IPS-18a (cell line): Measurements from ENCODE around the gene CNKSR3.

ENCODE experiments used
- H3K27ac ChIP-seq: one replicate; pipeline ENCODE4 v1.5.1; 2013; ENCODE audit warnings: low read length
- H3K27me3 ChIP-seq: one replicate; pipeline ENCODE4 v1.6.1; 2013; ENCODE audit warnings: mild to moderate bottlenecking, low read length; ENCODE audit not compliant: control insufficient read depth, insufficient read depth
- H3K36me3 ChIP-seq: one replicate; pipeline ENCODE4 v1.6.1; 2013; ENCODE audit warnings: low read depth, low read length; ENCODE audit not compliant: control insufficient read depth
- H3K4me1 ChIP-seq: one replicate; pipeline ENCODE4 v1.6.1; 2013; ENCODE audit warnings: low read depth, low read length; ENCODE audit not compliant: control insufficient read depth
- H3K4me3 ChIP-seq: one replicate; pipeline ENCODE4 v1.5.1; 2013; ENCODE audit warnings: low read length
- H3K9ac ChIP-seq: one replicate; pipeline ENCODE4 v1.6.1; 2013; ENCODE audit warnings: mild to moderate bottlenecking, low read length, moderate library complexity
- H3K9me3 ChIP-seq: one replicate; pipeline ENCODE4 v1.6.1; 2013; ENCODE audit warnings: low read depth, low read length; ENCODE audit not compliant: control insufficient read depth

CNKSR3 gene

DNA sequence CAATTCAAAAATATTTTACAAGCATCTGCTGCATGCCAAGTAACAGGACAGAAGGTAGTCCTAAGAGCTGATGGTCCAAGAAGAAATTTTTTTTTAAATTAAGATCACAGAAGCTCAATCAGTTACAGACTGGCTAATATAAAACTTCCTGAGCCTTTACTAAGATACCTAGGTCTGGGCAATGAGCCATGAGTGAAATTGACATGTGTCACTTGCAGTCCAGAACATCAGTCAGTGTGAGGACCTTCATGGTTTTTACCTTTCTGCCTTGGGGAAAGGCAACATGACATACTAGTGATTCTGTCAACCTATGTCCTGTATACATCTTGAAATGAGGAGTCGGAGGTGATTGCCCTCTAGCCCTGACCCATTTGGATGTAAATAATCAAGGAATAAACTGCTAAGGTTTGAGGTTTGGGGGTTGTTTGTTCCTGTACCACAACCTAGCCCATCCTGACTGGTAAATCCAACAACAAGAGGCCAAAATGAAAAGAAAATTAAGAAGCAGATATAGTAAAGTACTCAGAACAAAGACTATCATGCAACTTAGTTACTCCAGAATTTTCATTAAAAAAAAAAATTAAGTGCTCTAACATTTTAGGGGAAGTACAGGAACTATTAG lies 70.0 kb downstream of the CNKSR3 start:
- Histone ChIP-seq H3K9ac (no peak overlapping the region), H3K9me3 (no peaks in the 10 kb centered on the region), H3K4me1 (no peaks in the 10 kb centered on the region), H3K27me3 (no peaks in the 10 kb centered on the region), H3K4me3 (no peak overlapping the region), H3K27ac (no peak overlapping the region), H3K36me3 (no peaks in the 10 kb centered on the region)

DNA sequence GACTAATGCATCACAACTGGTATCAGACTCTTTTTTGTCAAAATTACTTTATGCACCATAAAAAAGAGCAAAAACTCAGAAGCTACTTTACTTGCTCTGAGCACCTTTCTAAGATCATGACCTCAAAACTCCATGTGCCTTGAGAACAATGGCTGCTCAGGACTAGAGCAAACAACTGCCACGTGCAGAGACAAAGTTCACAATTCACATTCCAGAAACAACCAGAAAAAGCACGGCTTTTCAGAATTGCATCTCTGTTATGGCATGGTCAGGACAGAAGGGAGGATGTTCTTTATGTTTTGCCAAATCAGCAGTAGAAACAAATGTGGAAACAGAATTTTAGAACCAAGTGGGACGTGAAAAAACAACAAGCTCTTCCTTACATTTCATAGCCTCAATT lies 70.5 kb downstream of the CNKSR3 start:
- Histone ChIP-seq H3K9me3 (no peaks in the 10 kb centered on the region), H3K36me3 (no peaks in the 10 kb centered on the region), H3K27ac (no peak overlapping the region), H3K4me1 (no peaks in the 10 kb centered on the region), H3K4me3 (no peak overlapping the region), H3K27me3 (no peaks in the 10 kb centered on the region), H3K9ac (no peak overlapping the region)

DNA sequence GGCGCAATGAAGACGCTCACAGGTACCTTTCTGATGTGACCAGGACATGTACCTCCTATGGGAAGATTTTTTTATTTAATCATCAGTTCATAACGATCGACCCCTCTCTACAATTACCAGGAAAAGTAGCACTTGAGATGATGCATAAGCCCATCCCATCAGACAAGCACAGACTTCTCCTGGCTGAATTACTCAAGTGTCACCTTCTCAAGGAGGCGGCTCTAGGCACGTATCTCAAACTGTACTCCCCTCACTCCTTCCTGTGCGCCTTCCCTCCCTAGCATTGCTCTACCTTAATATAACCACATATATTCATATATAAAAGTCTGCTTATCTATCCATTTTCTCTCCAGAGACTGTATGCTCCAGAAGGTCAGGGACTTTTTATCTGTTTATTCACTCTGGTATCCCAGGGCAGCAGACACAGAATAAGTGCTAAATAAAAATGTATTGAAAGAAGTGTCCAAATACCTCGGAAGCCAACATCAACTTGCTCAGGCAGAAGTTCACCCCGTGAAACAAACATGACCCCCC lies 71.5 kb downstream of the CNKSR3 start:
- no peaks in the 10 kb centered on the region for H3K27me3 ChIP-seq
- no peaks in the 10 kb centered on the region for H3K9me3 ChIP-seq
- no peak overlapping the region for H3K9ac ChIP-seq
- H3K4me1 ChIP-seq: peaks cover 3% of the 10 kb centered on the region
- H3K27ac ChIP-seq: no peak overlapping the region
- H3K36me3 ChIP-seq: no peaks in the 10 kb centered on the region
- no peak overlapping the region for H3K4me3 ChIP-seq

DNA sequence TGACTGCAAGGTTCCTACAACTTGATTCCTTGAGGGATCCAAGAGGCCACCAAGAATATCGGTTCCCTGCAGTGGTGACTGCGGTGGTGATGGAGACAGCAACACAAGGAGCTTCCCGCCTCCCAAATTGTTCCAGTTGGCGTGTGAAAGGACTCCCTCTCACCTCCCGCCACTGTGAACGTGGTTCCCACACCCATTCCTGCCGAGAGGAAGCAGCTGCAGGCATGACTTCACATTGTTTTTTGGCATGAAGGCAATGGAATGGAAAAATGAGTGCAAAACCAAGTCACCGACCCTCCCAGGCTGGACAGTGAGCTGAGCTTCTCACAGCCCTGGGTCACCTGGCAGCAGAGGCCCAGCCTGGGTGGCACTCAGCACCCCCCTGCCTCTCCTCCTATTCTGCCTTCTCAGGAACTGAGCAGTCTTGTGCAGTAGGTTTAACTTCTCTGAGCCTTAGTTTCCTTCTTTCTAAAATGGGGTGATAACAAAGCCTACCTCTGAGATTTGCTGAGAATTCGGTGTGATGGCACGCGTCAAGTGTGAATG lies 75.0 kb downstream of the CNKSR3 start:
- H3K9ac ChIP-seq: no peak overlapping the region
- H3K36me3 ChIP-seq: peaks cover 3% of the 10 kb centered on the region
- peaks cover 16% of the 10 kb centered on the region for H3K4me1 ChIP-seq
- H3K27me3 ChIP-seq: no peaks in the 10 kb centered on the region
- H3K4me3 ChIP-seq: no peak overlapping the region
- H3K27ac ChIP-seq: no peak overlapping the region
- H3K9me3 ChIP-seq: peaks cover 4% of the 10 kb centered on the region

DNA sequence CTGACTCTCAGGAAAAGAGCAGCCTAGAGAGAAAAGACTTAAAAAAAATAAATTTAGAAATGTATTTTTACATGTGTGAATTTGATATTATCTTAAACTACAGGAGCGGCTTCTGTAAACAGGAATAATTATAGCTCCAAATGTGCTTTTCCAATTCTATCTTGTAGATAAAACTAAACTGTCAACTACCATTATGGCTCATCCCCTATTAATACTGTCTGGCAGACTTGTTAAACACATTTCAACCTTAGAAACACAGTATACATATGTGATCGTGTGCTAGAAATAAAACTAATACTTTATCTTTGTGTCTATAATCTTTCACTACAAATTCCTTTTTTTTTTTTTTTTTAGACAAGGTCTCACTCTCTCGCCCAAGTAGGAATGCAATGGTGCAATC lies 75.8 kb downstream of the CNKSR3 start:
- Histone ChIP-seq H3K9ac (no peak overlapping the region), H3K27ac (no peak overlapping the region), H3K27me3 (no peaks in the 10 kb centered on the region), H3K4me1 (peaks cover 16% of the 10 kb centered on the region), H3K9me3 (peaks cover 4% of the 10 kb centered on the region), H3K36me3 (peaks cover 5% of the 10 kb centered on the region), H3K4me3 (no peak overlapping the region)

- H3K27me3 ChIP-seq: no peaks in the 10 kb centered on the region
- peak overlapping the region; percentile 1 for H3K4me3 ChIP-seq
- H3K4me1 ChIP-seq: peaks cover 16% of the 10 kb centered on the region
- no peak overlapping the region for H3K9ac ChIP-seq
- H3K27ac ChIP-seq: no peak overlapping the region
- peaks cover 4% of the 10 kb centered on the region for H3K9me3 ChIP-seq
- peaks cover 5% of the 10 kb centered on the region for H3K36me3 ChIP-seq
These were observed 76.8 kb downstream of the CNKSR3 start for GRCh38 chr6:154433477-154434241.

DNA sequence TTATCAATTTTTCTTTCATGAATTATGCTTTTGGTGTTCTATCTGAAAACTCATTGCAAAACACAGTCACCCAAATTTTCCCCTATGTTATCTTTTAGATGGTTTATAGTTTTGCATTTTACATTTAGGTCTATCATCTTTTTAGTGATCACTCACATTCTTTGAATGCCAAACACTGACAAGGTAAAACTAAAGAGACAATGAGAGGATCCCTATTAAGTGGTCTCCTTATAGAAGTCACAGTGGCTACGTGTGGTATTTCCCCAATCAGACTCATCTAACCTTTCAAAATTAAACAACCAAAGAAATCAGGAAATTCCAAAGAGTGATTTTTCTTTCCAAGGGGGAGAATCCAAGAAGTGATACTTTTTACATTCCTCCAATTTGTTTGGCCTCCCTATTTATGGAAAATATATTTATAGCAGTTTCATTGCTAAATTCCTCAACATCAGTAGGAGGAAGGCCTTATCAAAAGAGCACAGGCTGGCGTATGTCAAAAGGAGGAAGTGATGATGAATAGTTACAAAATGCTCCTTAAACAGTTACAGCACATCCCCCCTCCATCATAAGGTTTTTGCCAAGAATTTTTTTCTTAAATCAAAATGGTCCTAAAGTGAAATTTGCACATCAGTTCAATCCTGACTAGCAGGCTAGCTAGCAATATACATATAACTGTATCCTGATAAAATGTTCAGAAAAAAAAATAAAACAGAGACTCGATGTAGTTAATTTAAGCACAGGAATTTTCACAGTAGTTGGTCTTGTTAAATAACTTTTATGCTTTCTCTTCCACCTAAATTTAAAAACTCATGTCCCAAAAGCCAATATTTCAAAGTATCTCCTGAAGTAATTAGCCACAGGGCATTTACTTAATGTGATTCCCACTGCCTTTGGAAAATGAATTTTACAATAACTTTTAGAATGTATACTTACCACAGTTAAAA lies 77.7 kb downstream of the CNKSR3 start:
- Histone ChIP-seq H3K9ac (no peak overlapping the region), H3K36me3 (peaks cover 11% of the 10 kb centered on the region), H3K9me3 (peaks cover 4% of the 10 kb centered on the region), H3K27me3 (no peaks in the 10 kb centered on the region), H3K27ac (no peak overlapping the region), H3K4me3 (no peak overlapping the region), H3K4me1 (peaks cover 16% of the 10 kb centered on the region)

DNA sequence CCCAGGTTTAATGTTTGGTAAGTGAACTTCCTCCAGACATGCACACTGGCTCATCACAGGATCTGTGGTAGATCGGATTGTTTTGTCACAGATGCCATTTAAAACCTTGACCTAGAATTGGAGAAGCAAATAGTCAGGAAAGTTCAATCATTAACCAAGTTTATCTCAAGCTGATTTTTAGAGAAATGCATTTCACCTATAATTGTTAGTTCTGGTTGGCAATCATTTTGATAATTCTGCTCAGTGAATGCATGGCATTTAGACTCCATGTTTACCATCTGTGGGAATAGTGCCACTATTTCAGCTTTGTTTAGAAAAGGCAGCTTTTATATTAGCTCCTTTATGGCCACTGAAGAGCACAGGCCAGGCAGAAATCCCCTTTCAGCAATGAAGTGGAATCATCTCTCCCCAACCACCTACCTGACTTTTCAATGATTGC lies 80.0 kb downstream of the CNKSR3 start:
- no peak overlapping the region for H3K27ac ChIP-seq
- peaks cover 4% of the 10 kb centered on the region for H3K9me3 ChIP-seq
- peaks cover 11% of the 10 kb centered on the region for H3K36me3 ChIP-seq
- no peak overlapping the region for H3K9ac ChIP-seq
- H3K4me3 ChIP-seq: no peak overlapping the region
- H3K27me3 ChIP-seq: no peaks in the 10 kb centered on the region
- peaks cover 16% of the 10 kb centered on the region for H3K4me1 ChIP-seq

- Histone ChIP-seq H3K9ac (no peak overlapping the region), H3K27me3 (no peaks in the 10 kb centered on the region), H3K9me3 (peaks cover 4% of the 10 kb centered on the region), H3K36me3 (peaks cover 11% of the 10 kb centered on the region), H3K4me3 (no peak overlapping the region), H3K27ac (no peak overlapping the region), H3K4me1 (peaks cover 16% of the 10 kb centered on the region)
These were observed 80.8 kb downstream of the CNKSR3 start for GRCh38 chr6:154429711-154430110.

- peaks cover 12% of the 10 kb centered on the region for H3K4me1 ChIP-seq
- no peaks in the 10 kb centered on the region for H3K27me3 ChIP-seq
- no peak overlapping the region for H3K27ac ChIP-seq
- H3K9me3 ChIP-seq: peaks cover 4% of the 10 kb centered on the region
- H3K4me3 ChIP-seq: no peak overlapping the region
- H3K9ac ChIP-seq: no peak overlapping the region
- peaks cover 11% of the 10 kb centered on the region for H3K36me3 ChIP-seq
These were observed 81.6 kb downstream of the CNKSR3 start for GRCh38 chr6:154428897-154429296.

- Histone ChIP-seq H3K36me3 (peaks cover 13% of the 10 kb centered on the region), H3K27me3 (no peaks in the 10 kb centered on the region), H3K27ac (no peak overlapping the region)
These were observed 83.0 kb downstream of the CNKSR3 start for GRCh38 chr6:154427446-154427845.

More at GRCh38 chr6:154427446-154427845, 83.0 kb downstream of the CNKSR3 start:
- Histone ChIP-seq H3K9ac (no peak overlapping the region), H3K4me3 (no peak overlapping the region), H3K9me3 (peaks cover 4% of the 10 kb centered on the region), H3K4me1 (no peaks in the 10 kb centered on the region)
